Activated CD4-positive, alpha-beta T cell treated with anti-CD3 and anti-CD28 coated beads, Interleukin-2, amount 50 U/mL, for 4 hours (primary cell): ENCODE data around the gene CHST8.
"Not testable (repeated sequence)": the region's sequence is repeated elsewhere in the genome, so short reads cannot be mapped to it uniquely, and the experiment has no call there.

Experiments used
- DNase-seq, 2 experiments: peaks; one replicate each; pipeline ENCODE4 v3.0.0-alpha.2; 2020

Gene CHST8

GRCh38 chr19:33646306-33646705 is 24.6 kb downstream of the CHST8 start:
- DNase-seq, result no peak

DNA sequence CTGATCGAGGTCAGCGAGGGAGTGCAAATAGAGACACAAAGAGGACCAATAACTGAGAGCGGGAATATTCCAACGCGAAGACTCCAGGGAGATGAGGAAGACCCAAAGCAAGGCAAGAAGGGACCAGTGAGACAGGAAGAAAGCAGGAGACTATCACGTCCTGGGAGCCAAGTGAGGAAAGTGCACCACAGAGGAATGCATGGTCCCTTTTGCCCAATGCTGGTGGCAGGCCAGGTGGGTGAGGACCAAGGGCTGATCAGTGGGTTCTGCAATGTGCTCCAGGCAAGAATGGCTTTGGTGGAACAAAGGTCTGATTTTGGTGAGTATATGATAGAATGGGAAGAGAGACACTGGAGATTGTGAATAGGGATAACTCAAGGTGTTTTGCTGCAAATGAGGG is 25.4 kb downstream of the CHST8 start:
- no peak for DNase-seq

- no peak for DNase-seq
Measured at GRCh38 chr19:33649627-33650305, 28.0 kb downstream of the CHST8 start.

GRCh38 chr19:33653684-33654083 is 31.9 kb downstream of the CHST8 start:
- DNase-seq, result no peak

- no peak for DNase-seq
Measured at GRCh38 chr19:33654840-33655508, 33.2 kb downstream of the CHST8 start.

DNA sequence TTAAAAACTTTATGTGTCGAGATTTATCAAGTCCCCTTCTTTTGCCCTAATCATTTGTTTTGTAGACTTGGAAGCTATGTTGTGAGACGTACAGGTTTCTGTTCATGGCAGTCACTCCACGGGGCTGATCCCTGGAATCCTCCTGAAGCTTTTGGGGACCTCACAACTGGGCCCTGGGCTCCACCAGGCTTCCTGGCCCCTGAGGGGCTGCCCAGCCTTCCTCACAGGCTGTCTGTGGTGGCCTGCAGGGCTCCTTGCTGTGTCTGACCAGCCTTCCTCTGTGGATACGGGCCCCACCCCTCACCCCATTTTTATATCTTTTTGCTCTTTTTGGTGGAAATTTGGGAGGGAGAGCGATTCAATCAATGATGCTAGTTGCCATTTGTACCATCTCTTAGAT is 38.1 kb downstream of the CHST8 start:
- DNase-seq, result no peak

GRCh38 chr19:33660410-33661124 is 38.8 kb downstream of the CHST8 start:
- no peak for DNase-seq

DNA sequence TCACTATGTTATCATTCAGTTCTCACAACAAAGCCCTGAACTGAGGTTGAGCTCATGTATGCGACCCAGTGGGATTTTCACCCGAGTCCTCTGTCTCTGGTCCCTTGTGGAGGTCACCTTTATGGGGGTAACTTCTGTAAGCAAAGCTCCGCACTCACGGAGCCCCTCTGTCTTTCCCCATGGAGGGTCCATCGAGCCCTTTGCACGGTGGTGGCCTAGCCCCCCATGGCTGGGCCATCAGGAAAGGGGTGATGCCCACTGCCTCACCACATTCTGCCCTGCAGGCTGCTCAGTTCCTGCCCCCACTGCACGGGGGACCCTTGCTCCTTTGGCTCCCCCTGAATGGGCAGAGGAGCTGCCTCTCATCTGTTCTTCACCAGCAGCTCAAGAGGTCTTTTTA is 39.6 kb downstream of the CHST8 start:
- no peak for DNase-seq

GRCh38 chr19:33662391-33663092 is 40.8 kb downstream of the CHST8 start:
- no peak for DNase-seq

GRCh38 chr19:33663316-33663715 is 41.6 kb downstream of the CHST8 start:
- not testable (repeated sequence) for DNase-seq

DNA sequence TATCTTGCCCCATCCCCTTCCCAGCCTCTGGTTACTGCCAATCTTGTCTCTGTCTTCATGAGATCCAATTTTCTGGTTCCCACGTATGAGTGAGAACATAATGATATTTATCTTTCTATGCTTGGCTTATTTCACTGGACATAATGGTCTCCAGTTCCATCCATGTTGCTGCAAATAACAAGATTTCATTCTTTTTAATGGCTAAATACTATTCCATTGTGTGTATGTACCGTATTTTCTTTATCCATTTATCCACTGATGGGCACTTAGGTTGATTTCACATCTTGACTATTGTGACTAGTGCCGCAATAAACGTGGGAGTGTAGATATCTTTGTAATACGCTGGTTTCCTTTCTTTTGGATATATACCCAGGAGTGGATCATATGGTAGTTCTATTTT is 43.0 kb downstream of the CHST8 start:
- no peak for DNase-seq

- DNase-seq, result no peak
Measured at GRCh38 chr19:33665776-33666595, 44.2 kb downstream of the CHST8 start.

- DNase-seq, result no peak
Measured at GRCh38 chr19:33667141-33667650, 45.4 kb downstream of the CHST8 start.

DNA sequence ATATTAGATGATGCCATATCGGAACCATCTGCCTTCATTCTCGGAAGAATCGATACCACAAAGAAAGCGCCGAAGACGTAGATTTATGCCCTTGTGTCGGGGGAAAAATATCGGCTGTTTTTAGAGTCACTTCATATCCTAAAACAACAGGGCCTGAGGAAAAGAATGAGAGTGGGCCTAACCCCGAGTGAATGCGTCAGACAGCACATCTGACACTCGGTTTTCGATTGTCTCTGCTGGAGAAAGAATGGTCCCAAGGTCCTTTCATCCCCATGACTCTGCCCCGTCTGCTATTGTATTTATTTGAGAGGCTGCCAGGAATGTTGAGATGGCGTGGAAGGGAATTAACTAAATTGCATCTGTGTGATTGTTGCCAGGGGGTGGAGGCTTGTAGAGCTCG is 46.1 kb downstream of the CHST8 start:
- DNase-seq, result no peak

- no peak for DNase-seq
Measured at GRCh38 chr19:33668968-33669367, 47.2 kb downstream of the CHST8 start.

DNA sequence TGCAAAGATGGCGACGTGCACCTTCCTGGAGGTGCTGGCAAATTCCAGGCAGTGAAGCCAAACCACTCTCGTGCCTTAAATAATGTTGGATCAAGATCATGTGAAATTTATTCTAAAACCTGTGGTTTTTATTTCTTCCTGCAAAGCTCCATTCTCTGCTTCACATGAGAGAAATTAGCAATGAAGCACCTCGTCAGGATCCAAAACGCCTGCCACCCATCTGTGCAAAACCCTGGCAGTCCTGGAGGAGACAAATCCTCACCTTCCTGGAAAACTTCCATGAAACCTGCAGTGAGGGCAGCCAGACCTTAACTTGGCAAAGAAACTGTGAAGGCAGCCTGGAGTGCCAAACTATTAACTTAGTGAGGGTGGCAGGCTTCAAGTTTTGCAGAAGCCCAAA is 47.6 kb downstream of the CHST8 start:
- no peak for DNase-seq

DNA sequence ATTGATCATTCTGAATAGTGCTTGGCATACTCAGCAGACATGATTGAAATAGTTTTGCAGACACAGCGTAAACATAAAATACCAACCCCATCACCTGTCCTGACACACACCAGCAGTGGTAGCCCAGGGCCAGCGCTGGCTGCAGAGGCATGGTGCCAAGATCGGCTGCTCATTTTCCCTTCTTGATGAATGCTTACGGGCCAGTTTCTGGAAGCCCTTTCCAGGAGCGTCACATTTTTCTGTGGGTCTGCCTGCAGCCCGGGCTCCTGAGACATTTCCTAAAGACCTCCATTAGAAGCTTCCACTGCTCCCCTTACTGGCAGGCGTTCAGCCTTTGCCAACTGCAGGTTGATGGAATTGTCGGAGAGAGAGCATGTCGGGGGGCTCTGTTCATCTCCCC is 48.6 kb downstream of the CHST8 start:
- DNase-seq, result no peak

- no peak for DNase-seq
Measured at GRCh38 chr19:33671211-33671610, 49.5 kb downstream of the CHST8 start.

- DNase-seq, result no peak
Measured at GRCh38 chr19:33673258-33673875, 51.6 kb downstream of the CHST8 start.

- no peak for DNase-seq
Measured at GRCh38 chr19:33673996-33674625, 52.4 kb downstream of the CHST8 start.

DNA sequence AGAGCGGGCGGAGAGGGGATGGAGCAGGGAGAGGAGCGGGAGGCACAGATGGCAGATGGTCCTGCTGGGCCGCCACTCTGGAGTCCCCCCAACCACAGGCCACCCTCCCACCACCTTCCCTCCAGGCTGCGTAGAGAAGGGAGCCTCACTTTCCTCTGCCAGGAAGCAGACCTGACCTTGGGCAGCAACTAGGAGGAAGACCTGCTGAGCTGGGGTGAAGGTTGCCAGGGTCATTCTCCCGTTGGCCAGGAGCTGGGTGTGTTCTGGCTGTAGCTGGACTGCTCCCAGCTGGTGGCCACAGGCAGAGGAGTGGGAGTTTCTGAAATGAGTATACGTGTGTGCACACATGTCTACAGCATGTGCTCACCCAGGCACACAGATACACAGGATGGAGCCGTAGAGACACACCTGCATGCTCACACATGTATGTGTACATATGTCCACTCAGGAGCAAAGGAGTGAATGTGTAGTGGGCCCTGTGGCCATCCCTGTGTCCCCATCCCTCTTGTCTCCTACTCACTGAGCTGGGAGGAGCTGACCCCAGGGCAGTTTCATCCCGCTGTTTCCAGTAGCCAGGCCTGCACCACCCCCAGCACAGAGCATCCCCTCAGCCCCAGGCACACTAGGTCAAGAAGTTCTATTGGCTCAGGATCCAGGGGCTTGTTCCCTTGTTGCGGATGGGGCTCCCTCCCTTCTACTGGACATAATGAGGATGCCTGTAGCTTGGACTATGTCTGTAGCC is 53.0 kb downstream of the CHST8 start:
- no peak for DNase-seq
